Measurements from ENCODE around the gene RPL29.
A peak's percentile ranks its signal among the peaks of the same experiment; 100 is the strongest.

RPL29 gene

DNA sequence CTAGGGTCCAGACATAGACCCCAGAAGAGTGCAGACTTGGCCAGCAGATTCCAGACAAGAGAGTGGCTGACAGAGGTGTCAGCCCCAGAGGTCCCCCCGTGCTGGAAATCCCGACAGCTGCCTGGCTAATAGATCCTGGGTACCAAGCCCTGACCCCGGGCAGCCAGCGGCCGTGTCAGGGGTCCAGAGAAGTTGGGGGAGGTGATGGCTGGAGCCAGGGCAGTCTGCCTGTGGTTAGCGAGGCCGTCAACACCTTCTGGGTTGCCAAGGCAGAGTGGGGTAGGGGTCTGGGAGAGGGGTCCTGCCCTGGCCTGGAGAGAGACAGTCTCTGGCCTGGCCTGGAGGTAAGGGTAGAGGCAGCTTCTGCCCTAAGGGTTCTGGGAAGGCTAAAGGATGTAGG is 25.1 kb upstream of the RPL29 start:
- Histone ChIP-seq H3K27me3 (ENCODE audit: insufficient read depth, insufficient read length) (no peaks in the 10 kb centered on the region), H3K9me3 (ENCODE audit: insufficient read depth, low read length) (no peaks in the 10 kb centered on the region), H3K4me3 (ENCODE audit: insufficient read length, low read depth) (no peak overlapping the region), H3K36me3 (ENCODE audit: insufficient read depth, insufficient read length, low read length) (no peaks in the 10 kb centered on the region), H3K4me1 (ENCODE audit: insufficient read depth, insufficient read length) (peaks cover 27% of the 10 kb centered on the region), H3K9ac (ENCODE audit: insufficient read length, low read depth) (no peak overlapping the region)
- TF ChIP-seq ZNF274 (IDR thresholded peaks at IDR 0.05; ENCODE audit: low read depth, low read length) (no peak), YY1 (IDR thresholded peaks at IDR 0.05; ENCODE audit: insufficient read depth, insufficient read length) (no peak), SUZ12 (IDR thresholded peaks at IDR 0.05; ENCODE audit: extremely low read depth, insufficient read depth, insufficient read length) (no peak)
- DNase-seq (ENCODE audit: low read depth, low spot score), result no peak

DNA sequence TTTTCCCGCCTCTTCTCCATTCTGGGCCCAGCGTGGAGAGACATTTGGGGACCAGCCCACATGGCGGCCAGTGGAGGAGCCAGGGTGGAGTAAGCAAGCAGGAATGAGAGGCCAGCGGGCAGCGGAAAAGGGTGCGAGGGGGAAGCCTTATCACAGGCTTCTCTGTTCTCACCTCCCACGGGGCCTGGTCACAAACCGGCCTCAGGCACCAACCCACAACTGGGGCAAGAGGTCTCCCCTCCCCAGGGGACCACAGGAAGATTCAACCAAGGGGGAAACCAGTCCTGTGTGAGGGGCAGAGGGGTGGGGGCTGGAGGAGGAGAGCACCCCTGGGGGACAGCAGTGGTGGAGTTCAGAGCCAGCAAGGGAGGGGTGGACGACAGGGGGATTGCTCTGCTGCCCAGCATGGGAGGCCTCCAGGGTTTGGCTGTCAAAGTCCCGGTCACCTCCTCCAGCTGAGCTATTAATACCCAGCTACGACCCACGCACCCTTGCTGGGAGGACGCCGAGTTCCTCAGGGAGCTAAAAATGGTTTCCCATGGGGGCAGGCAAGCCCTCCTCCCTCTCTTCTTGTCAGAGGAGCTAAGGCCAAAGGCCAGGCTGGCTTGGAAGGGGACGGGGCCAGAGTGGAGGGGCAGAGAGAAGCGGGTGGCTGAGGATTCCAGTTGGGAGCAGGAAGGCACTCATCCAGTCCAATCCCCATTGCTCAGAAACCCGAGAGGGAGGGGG is 23.8 kb upstream of the RPL29 start:
- H3K36me3 ChIP-seq (ENCODE audit: insufficient read depth, insufficient read length, low read length), result no peaks in the 10 kb centered on the region
- no peaks in the 10 kb centered on the region for H3K9me3 ChIP-seq (ENCODE audit: insufficient read depth, low read length)
- H3K27me3 ChIP-seq (ENCODE audit: insufficient read depth, insufficient read length), result no peaks in the 10 kb centered on the region
- H3K9ac ChIP-seq (ENCODE audit: insufficient read length, low read depth), result no peak overlapping the region
- peaks cover 28% of the 10 kb centered on the region for H3K4me1 ChIP-seq (ENCODE audit: insufficient read depth, insufficient read length)
- DNase-seq (ENCODE audit: low read depth, low spot score), result no peak
- TF ChIP-seq ZNF274 (IDR thresholded peaks at IDR 0.05; ENCODE audit: low read depth, low read length) (no peak), YY1 (IDR thresholded peaks at IDR 0.05; ENCODE audit: insufficient read depth, insufficient read length) (no peak)
- H3K4me3 ChIP-seq (ENCODE audit: insufficient read length, low read depth), result no peak overlapping the region

DNA sequence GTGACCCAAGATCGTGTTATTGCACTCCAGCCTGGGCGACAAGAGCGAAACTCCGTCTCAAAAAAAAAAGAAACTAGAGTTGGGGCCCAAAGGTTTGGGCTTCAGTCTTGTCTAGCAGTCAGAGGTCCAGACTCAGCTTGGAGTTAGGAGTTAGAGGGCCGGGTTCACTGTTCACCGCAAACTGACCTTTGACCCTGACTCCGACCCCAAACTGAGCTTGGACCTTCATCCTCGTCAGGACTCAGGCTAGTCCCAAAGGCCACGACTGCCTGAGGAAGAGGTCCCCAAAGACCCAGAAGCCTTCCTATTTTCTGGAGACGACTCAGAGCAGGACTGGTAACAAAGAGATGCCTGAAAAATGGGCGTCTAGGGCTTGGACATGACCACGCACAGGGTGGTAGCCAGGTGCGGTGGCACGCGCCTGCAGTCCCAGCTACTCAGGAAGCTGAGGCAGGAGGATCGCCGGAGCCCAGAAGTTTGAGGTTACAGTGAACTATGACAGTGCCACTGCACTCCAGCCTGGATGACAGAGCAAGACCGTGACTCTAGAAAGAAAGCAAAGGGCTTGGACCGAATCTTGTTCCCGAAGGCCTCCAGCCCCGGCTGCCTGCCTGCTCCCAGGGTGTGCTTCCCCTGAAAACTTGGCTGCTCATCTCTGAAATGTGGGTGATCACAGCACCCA is 22.8 kb upstream of the RPL29 start:
- Histone ChIP-seq H3K4me1 (ENCODE audit: insufficient read depth, insufficient read length) (peaks cover 30% of the 10 kb centered on the region), H3K9ac (ENCODE audit: insufficient read length, low read depth) (no peak overlapping the region)

DNA sequence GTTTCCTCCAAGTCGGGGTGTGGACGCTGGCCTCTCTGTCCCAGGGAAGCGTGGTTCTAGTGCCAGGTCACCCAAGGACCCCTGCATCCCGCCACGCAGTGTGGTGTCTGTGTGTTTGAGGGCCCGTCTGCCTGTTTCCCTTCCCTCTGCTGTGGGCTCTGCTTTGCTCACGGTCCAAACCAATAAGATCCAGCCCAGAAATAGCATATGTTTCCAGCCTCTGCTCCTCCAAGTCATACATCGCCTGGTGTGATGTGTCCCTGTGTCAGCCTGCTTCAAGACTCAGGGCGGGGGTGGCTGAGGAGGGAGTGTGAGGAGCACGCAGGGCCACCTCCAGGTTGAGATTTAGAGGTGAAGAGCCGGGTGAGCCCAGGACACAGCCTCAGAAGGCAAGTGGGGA is 21.9 kb upstream of the RPL29 start:
- no peak overlapping the region for H3K4me3 ChIP-seq (ENCODE audit: insufficient read length, low read depth)
- DNase-seq (ENCODE audit: low read depth, low spot score), result no peak
- no peaks in the 10 kb centered on the region for H3K27me3 ChIP-seq (ENCODE audit: insufficient read depth, insufficient read length)
- no peak for TF ChIP-seq YY1 (IDR thresholded peaks at IDR 0.05; ENCODE audit: insufficient read depth, insufficient read length)
- no peak for TF ChIP-seq ZNF274 (IDR thresholded peaks at IDR 0.05; ENCODE audit: low read depth, low read length)
- no peak for TF ChIP-seq SUZ12 (IDR thresholded peaks at IDR 0.05; ENCODE audit: extremely low read depth, insufficient read depth, insufficient read length)
- no peaks in the 10 kb centered on the region for H3K9me3 ChIP-seq (ENCODE audit: insufficient read depth, low read length)
- H3K36me3 ChIP-seq (ENCODE audit: insufficient read depth, insufficient read length, low read length), result no peaks in the 10 kb centered on the region
- no peak overlapping the region for H3K9ac ChIP-seq (ENCODE audit: insufficient read length, low read depth)
- peaks cover 26% of the 10 kb centered on the region for H3K4me1 ChIP-seq (ENCODE audit: insufficient read depth, insufficient read length)

More for the DNA sequence above, 22.8 kb upstream of the RPL29 start:
- TF ChIP-seq YY1 (IDR thresholded peaks at IDR 0.05; ENCODE audit: insufficient read depth, insufficient read length), result no peak
- no peak for TF ChIP-seq SUZ12 (IDR thresholded peaks at IDR 0.05; ENCODE audit: extremely low read depth, insufficient read depth, insufficient read length)
- TF ChIP-seq ZNF274 (IDR thresholded peaks at IDR 0.05; ENCODE audit: low read depth, low read length), result no peak
- H3K9me3 ChIP-seq (ENCODE audit: insufficient read depth, low read length), result no peaks in the 10 kb centered on the region
- no peak for DNase-seq (ENCODE audit: low read depth, low spot score)
- no peak overlapping the region for H3K4me3 ChIP-seq (ENCODE audit: insufficient read length, low read depth)
- no peaks in the 10 kb centered on the region for H3K27me3 ChIP-seq (ENCODE audit: insufficient read depth, insufficient read length)
- no peaks in the 10 kb centered on the region for H3K36me3 ChIP-seq (ENCODE audit: insufficient read depth, insufficient read length, low read length)

DNA sequence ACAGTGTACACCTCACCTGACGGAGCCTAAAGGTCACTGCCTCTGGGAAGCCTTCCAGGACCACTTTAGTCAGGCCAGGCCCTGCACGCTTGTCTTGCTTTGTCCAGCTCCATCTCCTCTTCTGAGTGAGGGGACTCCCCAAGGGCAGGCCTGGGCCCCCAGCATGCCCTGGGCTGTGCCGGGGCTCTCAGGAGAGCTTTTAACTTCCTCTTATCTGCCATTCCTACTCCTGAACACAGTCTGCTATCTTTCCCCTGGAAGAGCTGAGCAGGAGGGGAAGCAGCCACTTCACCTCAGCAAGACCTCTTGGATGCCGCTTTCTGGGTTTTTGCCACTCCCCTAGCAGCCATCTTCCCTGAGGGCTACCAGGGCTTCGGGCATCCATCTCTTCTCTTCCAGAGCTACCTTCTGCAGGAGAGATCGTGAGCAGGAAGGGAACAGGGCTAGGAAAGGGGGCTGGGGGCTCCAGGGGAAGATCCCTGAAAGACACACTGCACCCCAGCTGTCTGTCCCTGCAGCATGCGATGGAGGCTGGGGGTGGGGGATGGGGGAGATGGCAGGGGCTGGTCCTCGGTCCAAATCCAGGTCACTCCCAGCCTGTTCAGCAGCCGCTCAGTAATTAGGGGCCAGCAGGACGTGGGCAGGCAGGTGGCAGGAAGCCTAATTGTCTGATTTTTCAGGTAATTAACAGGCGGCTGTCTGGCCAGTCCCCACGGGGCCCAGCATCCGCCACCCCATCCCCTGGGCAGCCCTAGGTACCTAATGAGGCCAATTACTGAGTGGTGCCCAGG is 19.9 kb upstream of the RPL29 start:
- H3K27me3 ChIP-seq (ENCODE audit: insufficient read depth, insufficient read length), result no peaks in the 10 kb centered on the region
- DNase-seq (ENCODE audit: low read depth, low spot score), result no peak
- no peaks in the 10 kb centered on the region for H3K9me3 ChIP-seq (ENCODE audit: insufficient read depth, low read length)
- H3K9ac ChIP-seq (ENCODE audit: insufficient read length, low read depth), result no peak overlapping the region
- TF ChIP-seq YY1 (IDR thresholded peaks at IDR 0.05; ENCODE audit: insufficient read depth, insufficient read length), result no peak
- TF ChIP-seq ZNF274 (IDR thresholded peaks at IDR 0.05; ENCODE audit: low read depth, low read length), result no peak
- TF ChIP-seq SUZ12 (IDR thresholded peaks at IDR 0.05; ENCODE audit: extremely low read depth, insufficient read depth, insufficient read length), result no peak
- H3K4me3 ChIP-seq (ENCODE audit: insufficient read length, low read depth), result no peak overlapping the region
- peaks cover 20% of the 10 kb centered on the region for H3K4me1 ChIP-seq (ENCODE audit: insufficient read depth, insufficient read length)
- no peaks in the 10 kb centered on the region for H3K36me3 ChIP-seq (ENCODE audit: insufficient read depth, insufficient read length, low read length)

DNA sequence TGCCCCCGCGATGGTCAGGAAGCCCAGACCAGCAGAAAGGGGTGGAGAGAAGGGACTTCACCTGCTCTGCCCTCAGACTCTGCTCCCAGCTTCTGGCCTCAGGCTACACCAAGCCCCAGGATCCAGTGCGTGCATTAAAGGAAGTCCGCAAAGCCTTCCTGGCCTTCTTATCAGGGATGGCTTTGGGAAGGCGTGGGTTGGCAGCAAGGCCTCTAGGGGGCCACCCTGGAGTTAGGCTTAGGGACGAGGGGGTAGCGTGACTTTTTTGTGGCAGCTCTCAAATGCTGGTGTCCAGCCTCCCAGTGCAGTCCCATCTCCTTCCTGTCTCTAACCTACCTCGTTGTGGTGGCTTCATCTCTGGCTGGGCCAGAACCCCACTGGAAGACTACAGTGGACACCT is 18.9 kb upstream of the RPL29 start:
- TF ChIP-seq ZNF274 (IDR thresholded peaks at IDR 0.05; ENCODE audit: low read depth, low read length), result no peak
- TF ChIP-seq YY1 (IDR thresholded peaks at IDR 0.05; ENCODE audit: insufficient read depth, insufficient read length), result no peak
- TF ChIP-seq SUZ12 (IDR thresholded peaks at IDR 0.05; ENCODE audit: extremely low read depth, insufficient read depth, insufficient read length), result no peak
- peak; percentile 43 for DNase-seq (ENCODE audit: low read depth, low spot score)
- Histone ChIP-seq H3K9ac (ENCODE audit: insufficient read length, low read depth) (no peak overlapping the region), H3K4me3 (ENCODE audit: insufficient read length, low read depth) (no peak overlapping the region), H3K27me3 (ENCODE audit: insufficient read depth, insufficient read length) (no peaks in the 10 kb centered on the region), H3K9me3 (ENCODE audit: insufficient read depth, low read length) (no peaks in the 10 kb centered on the region), H3K36me3 (ENCODE audit: insufficient read depth, insufficient read length, low read length) (no peaks in the 10 kb centered on the region), H3K4me1 (ENCODE audit: insufficient read depth, insufficient read length) (peaks cover 19% of the 10 kb centered on the region)

Data from NT2/D1 (cell line).